Thyroid gland (tissue), 4 donors: ENCODE data around the gene OR4C45. TPM values are rescaled to one million over a fixed set of nuclear protein-coding genes. Genes with fewer than 3 reads are reported as not detected.
"Not testable (repeated sequence)": the region's sequence is repeated elsewhere in the genome, so short reads cannot be mapped to it uniquely, and the experiment has no call there.

ENCODE experiments used
- DNase-seq, 2 donors: peaks; one replicate each; pipeline ENCODE4 v3.0.0-alpha.2; 2019
- H3K27ac ChIP-seq, 3 donors: fragments of 200-600 bp; sonication (generic); 1 replicate in 2 of 3; 2 replicates in 1 of 3; pipeline ENCODE4 v1.5.1; 2016 to 2019; ENCODE audit warnings: mild to moderate bottlenecking in 1 of 3, moderate library complexity in 1 of 3
- H3K27me3 ChIP-seq: fragments of 200-600 bp; sonication (generic); one replicate; pipeline ENCODE4 v1.5.1; 2019
- H3K36me3 ChIP-seq, 2 donors: fragments of 200-600 bp; sonication (generic); one replicate each; pipeline ENCODE4 v1.5.1; 2016 to 2019
- H3K4me1 ChIP-seq, 2 donors: fragments of 200-600 bp; sonication (generic); one replicate each; pipeline ENCODE4 v1.5.1; 2017 to 2019
- H3K4me3 ChIP-seq, 3 donors: fragments of 200-600 bp; sonication (generic); replicated peaks in 1 of 3; 1 replicate in 2 of 3; 2 replicates in 1 of 3; pipeline ENCODE4 v1.5.1; 2016; ENCODE audit warnings: mild to moderate bottlenecking in 1 of 3
- H3K9me3 ChIP-seq: fragments of 200-600 bp; sonication (generic); one replicate; pipeline ENCODE4 v1.5.1; 2017
- POLR2A ChIP-seq, 2 donors: fragments of 450-650 bp; IDR thresholded peaks; one replicate each; pipeline ENCODE4 v1.6.1; 2017; ENCODE audit warnings: antibody characterized with exemption in 2 of 2, mild to moderate bottlenecking in 2 of 2, moderate library complexity in 1 of 2
- WGBS, 2 donors: methylation state at CpG; one replicate each; pipeline ENCODE4 v1.1.5; 2017; 5-methylcytosine and 5-hydroxymethylcytosine counted together
- intact Hi-C: fragments of 100-400 bp; cut with DNase I; formaldehyde crosslinking; loops from one replicate; pipeline ENCODE4 v1.15.1; 2023
- total RNA-seq, 4 donors: library from RNA; depleted of rRNA; stranded (reverse); fragments of >200 nt; gene quantifications; one replicate each; pipeline ENCODE4 v1.2.3, GENCODE V29; 2016
- TF ChIP-seq, protein P1 (sequence below), 6 experiments: fragments of 200-600 bp in 3 of 6; fragments of 450-650 bp in 3 of 6; sonication (generic) in 3 of 6; IDR thresholded peaks; one replicate each; pipeline ENCODE4 v1.5.1; 2016 to 2019; ENCODE audit warnings: antibody characterized with exemption in 6 of 6, mild to moderate bottlenecking in 2 of 6, inconsistent platforms in 1 of 6, moderate library complexity in 1 of 6

OR4C45 gene
- total RNA-seq, 4 donors from 2014 or later = not detected

GRCh38 chr11:50044647-50045046 is 12.0 kb downstream of the OR4C45 start:
- Histone ChIP-seq H3K36me3 (no peaks in the 10 kb centered on the region), H3K4me1 (no peaks in the 10 kb centered on the region), H3K9me3 (no peaks in the 10 kb centered on the region), H3K4me3 (no peak overlapping the region), H3K27me3 (no peaks in the 10 kb centered on the region), H3K27ac (no peak overlapping the region)
- 92% methylated on average over 2 of the region's 2 CpGs for WGBS, 2 donors
- no peak for DNase-seq
- intact Hi-C loops = no loop called here
- TF ChIP-seq POLR2A (IDR thresholded peaks at IDR 0.05) = no peak
- TF ChIP-seq, protein P1, sequence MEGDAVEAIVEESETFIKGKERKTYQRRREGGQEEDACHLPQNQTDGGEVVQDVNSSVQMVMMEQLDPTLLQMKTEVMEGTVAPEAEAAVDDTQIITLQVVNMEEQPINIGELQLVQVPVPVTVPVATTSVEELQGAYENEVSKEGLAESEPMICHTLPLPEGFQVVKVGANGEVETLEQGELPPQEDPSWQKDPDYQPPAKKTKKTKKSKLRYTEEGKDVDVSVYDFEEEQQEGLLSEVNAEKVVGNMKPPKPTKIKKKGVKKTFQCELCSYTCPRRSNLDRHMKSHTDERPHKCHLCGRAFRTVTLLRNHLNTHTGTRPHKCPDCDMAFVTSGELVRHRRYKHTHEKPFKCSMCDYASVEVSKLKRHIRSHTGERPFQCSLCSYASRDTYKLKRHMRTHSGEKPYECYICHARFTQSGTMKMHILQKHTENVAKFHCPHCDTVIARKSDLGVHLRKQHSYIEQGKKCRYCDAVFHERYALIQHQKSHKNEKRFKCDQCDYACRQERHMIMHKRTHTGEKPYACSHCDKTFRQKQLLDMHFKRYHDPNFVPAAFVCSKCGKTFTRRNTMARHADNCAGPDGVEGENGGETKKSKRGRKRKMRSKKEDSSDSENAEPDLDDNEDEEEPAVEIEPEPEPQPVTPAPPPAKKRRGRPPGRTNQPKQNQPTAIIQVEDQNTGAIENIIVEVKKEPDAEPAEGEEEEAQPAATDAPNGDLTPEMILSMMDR (IDR thresholded peaks at IDR 0.05) = no peak

DNA sequence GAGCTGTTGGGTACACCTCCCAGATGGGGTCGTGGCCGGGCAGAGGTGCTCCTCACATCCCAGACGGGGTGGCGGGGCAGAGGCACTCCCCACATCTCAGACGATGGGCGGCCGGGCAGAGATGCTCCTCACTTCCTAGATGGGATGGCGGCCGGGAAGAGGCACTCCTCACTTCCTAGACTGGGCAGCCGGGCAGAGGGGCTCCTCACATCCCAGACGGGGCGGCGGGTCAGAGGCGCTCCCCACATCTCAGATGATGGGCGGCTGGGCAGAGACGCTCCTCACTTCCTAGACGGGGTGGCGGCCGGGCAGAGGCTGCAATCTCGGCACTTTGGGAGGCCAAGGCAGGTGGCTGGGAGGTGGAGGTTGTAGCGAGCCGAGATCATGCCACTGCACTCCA is 30.4 kb downstream of the OR4C45 start:
- whole genome bisulfite sequencing, 2 donors = 91 to 93% methylated on average over 17 to 18 of the region's 22 CpGs
- intact Hi-C loops, H3K4me3 ChIP-seq, H3K9me3 ChIP-seq, DNase-seq, H3K27ac ChIP-seq, H3K36me3 ChIP-seq, H3K27me3 ChIP-seq, H3K4me1 ChIP-seq: not testable (repeated sequence)

GRCh38 chr11:50070389-50070788 is 37.7 kb downstream of the OR4C45 start:
- 50 to 61% methylated on average over 3 of the region's 3 CpGs for WGBS, 2 donors
- no peak for DNase-seq
- Histone ChIP-seq H3K27me3 (no peaks in the 10 kb centered on the region), H3K9me3 (no peaks in the 10 kb centered on the region), H3K4me1 (no peaks in the 10 kb centered on the region), H3K4me3 (no peak overlapping the region), H3K36me3 (no peaks in the 10 kb centered on the region), H3K27ac (no peak overlapping the region)
- intact Hi-C loops = no loop called here
- TF ChIP-seq POLR2A (IDR thresholded peaks at IDR 0.05) = no peak
- TF ChIP-seq, protein P1 (IDR thresholded peaks at IDR 0.05) = no peak

GRCh38 chr11:50071584-50072225 is 39.0 kb downstream of the OR4C45 start:
- intact Hi-C loops = no loop called here
- no peaks in the 10 kb centered on the region for H3K36me3 ChIP-seq
- H3K27me3 ChIP-seq = no peaks in the 10 kb centered on the region
- H3K27ac ChIP-seq = no peak overlapping the region
- TF ChIP-seq POLR2A (IDR thresholded peaks at IDR 0.05) = no peak
- TF ChIP-seq, protein P1 (IDR thresholded peaks at IDR 0.05) = no peak
- no peak overlapping the region for H3K4me3 ChIP-seq
- DNase-seq = no peak
- no peaks in the 10 kb centered on the region for H3K4me1 ChIP-seq
- WGBS, 2 donors = 73 to 82% methylated on average over 9 of the region's 9 CpGs
- no peaks in the 10 kb centered on the region for H3K9me3 ChIP-seq

DNA sequence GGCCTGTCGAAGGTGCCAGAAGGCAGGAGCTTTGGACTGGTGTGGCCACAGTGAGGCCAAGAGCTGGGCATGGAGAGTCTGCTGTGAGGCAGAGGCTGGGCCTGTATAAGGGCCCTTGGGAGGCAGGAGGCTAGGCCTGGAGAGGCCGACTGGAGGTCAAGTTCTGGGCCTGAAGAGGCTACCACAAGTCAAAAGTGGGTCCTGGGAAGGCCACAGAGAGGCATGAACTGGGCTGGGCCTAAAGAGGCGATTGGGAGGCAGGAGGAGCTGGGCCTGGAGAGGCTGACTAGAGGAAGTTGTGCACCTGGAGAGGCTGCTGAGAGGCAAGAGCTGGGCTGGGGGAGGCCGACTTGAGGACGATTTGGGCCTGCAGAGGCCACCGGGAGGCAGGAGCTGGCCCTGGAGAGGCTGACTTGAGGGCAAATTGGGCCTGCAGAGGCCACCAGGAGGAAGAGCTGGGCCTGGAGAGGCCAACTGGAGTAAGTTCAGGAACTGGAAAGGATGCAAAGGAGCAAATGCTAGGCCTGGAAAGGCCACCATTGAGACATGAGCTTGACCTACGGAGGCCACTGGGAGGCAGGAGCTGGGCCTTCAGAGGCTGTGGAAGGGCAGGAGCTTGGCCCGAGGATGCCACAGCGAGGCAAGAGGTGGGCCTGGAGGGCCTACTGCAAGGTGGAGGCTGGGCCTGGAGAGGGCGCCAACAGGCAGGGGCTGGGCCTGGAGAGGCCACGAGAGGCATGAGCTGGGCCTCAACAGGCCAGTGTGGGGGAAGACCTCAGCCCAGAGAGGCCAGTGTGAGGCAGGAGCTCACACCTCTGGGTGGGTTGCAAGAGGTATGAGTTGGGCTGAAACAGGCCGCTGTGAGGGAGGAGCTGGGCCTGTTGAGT is 39.8 kb downstream of the OR4C45 start:
- H3K4me3 ChIP-seq = no peak overlapping the region
- intact Hi-C loops = no loop called here
- 74 to 75% methylated on average over 11 to 12 of the region's 12 CpGs for WGBS, 2 donors
- no peaks in the 10 kb centered on the region for H3K27me3 ChIP-seq
- no peak for DNase-seq
- no peaks in the 10 kb centered on the region for H3K36me3 ChIP-seq
- H3K27ac ChIP-seq = no peak overlapping the region
- TF ChIP-seq, protein P1 (IDR thresholded peaks at IDR 0.05) = no peak
- no peak for TF ChIP-seq POLR2A (IDR thresholded peaks at IDR 0.05)
- H3K9me3 ChIP-seq = no peaks in the 10 kb centered on the region
- H3K4me1 ChIP-seq = no peaks in the 10 kb centered on the region
